Hippocampal formation (tissue), 2 donors: Measurements from ENCODE around the gene MAMSTR.
A peak's percentile ranks its signal among the peaks of the same experiment; 100 is the strongest.
"Not testable (repeated sequence)": the region's sequence is repeated elsewhere in the genome, so short reads cannot be mapped to it uniquely, and the experiment has no call there.

Experiments
- DNase-seq, 2 donors: peaks; one replicate each; lab custom pipeline; 2025; lab: John Stamatoyannopoulos, UW

Gene MAMSTR

GRCh38 chr19:48718711-48719231 is 754 bp downstream of the MAMSTR start:
- no peak for DNase-seq

GRCh38 chr19:48718106-48718505 is 1.4 kb downstream of the MAMSTR start:
- not testable (repeated sequence) for DNase-seq

GRCh38 chr19:48716562-48717291 is 2.8 kb downstream of the MAMSTR start:
- DNase-seq, result peak; percentile 59 to 78

GRCh38 chr19:48715681-48716171 is 3.8 kb downstream of the MAMSTR start:
- no peak for DNase-seq

- DNase-seq, result no peak
Observed at GRCh38 chr19:48714759-48715675, 4.5 kb downstream of the MAMSTR start.

GRCh38 chr19:48713864-48714755 is 5.4 kb downstream of the MAMSTR start:
- DNase-seq, result peak; percentile 99 to 100

- DNase-seq, result no peak
Observed at GRCh38 chr19:48713041-48713863, 6.3 kb downstream of the MAMSTR start.

GRCh38 chr19:48711106-48711662 is 8.3 kb downstream of the MAMSTR start:
- DNase-seq, result no peak

- no peak for DNase-seq
Observed at GRCh38 chr19:48708471-48708870, 11.1 kb downstream of the MAMSTR start.

GRCh38 chr19:48705431-48705830 is 14.1 kb downstream of the MAMSTR start:
- no peak for DNase-seq

- DNase-seq, result no peak
Observed at GRCh38 chr19:48703316-48703715, 16.2 kb downstream of the MAMSTR start.

GRCh38 chr19:48702701-48703100 is 16.8 kb downstream of the MAMSTR start:
- no peak for DNase-seq

GRCh38 chr19:48698046-48698445 is 21.5 kb downstream of the MAMSTR start:
- no peak for DNase-seq

GRCh38 chr19:48696353-48697010 is 23.0 kb downstream of the MAMSTR start:
- DNase-seq, result no peak

- DNase-seq, result no peak
Observed at GRCh38 chr19:48695743-48696352, 23.7 kb downstream of the MAMSTR start, which contains the start of gene FUT2. Gene FUT2, plus strand, starts transcription at chr19:48695971. Its CDS starts 6,986 bp downstream, at chr19:48702957.

GRCh38 chr19:48693629-48694028 is 25.9 kb downstream of the MAMSTR start:
- DNase-seq, result not testable (repeated sequence)

GRCh38 chr19:48689449-48689848 is 30.1 kb downstream of the MAMSTR start:
- peak in 1 of 2 donors; percentile 28 for DNase-seq

GRCh38 chr19:48687776-48688175 is 31.7 kb downstream of the MAMSTR start:
- no peak for DNase-seq

- DNase-seq, result not testable (repeated sequence)
Observed at GRCh38 chr19:48686637-48687036, 32.9 kb downstream of the MAMSTR start.
